NCI-H460 (cell line): ENCODE measurements around the gene CFAP77. TPM values are rescaled to one million over a fixed set of nuclear protein-coding genes. Genes with fewer than 3 reads are reported as not detected.
A peak's percentile ranks its signal among the peaks of the same experiment; 100 is the strongest.

ENCODE experiments used
- DNase-seq: peaks from one replicate; pipeline ENCODE4 v3.0.0-alpha.2; 2016; ENCODE audit warnings: low read depth; ENCODE audit errors: extremely low read depth
- total RNA-seq: library from RNA; depleted of rRNA; stranded (reverse); fragments of >200 nt; shearing (Covaris generic); gene quantifications from 2 replicates; pipeline ENCODE4 v1.2.3, GENCODE V29; 2014

Gene CFAP77
- total RNA-seq, 1 experiment from 2014 or later, result not detected

DNA sequence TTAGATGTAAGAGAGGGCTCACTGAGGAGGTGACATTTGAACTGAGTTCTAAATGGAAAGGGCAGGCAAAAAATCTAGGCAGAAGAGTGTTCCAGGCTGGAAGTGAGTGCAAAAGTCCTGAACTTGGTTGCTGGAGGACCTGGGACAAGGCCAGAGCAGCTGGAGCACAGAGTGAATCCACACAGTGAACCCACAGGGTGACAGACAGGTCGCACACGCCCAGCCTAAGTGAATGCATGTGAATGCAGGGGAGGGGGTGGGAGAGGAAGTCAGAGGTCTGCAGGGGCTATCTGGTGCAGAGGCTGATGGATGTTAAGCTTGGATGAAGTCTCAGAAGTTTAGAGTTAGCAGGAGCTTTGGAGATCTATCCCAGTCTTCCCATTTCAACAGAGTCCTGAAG lies 2.8 kb upstream of the CFAP77 start:
- DNase-seq, result no peak

GRCh38 chr9:132408521-132408920 lies 1.5 kb upstream of the CFAP77 start:
- no peak for DNase-seq

GRCh38 chr9:132410642-132411041 lies 631 bp downstream of the CFAP77 start:
- no peak for DNase-seq

GRCh38 chr9:132411091-132411508 lies 1.1 kb downstream of the CFAP77 start:
- DNase-seq, result peak; percentile 32

GRCh38 chr9:132412089-132412488 lies 2.1 kb downstream of the CFAP77 start:
- DNase-seq, result no peak

GRCh38 chr9:132413926-132414325 lies 3.9 kb downstream of the CFAP77 start:
- DNase-seq, result no peak

DNA sequence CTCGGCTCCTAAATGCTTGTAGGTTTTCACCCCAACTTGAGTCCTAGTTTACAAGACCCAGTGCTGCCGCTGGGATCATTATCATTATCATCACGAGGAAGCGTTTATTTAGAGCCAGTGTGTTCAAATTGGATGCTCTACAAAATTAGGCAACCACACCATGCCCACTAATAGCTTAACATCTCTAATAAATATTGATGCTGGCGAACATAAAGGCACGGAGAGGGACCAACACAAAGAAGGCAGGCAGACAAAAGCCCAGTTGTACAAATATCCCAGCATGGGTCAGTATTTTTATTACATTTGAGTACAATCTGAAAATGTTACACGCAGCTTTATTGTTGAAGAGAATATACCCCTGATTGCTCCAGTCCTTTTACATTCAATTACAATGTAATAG lies 4.7 kb downstream of the CFAP77 start:
- no peak for DNase-seq

DNA sequence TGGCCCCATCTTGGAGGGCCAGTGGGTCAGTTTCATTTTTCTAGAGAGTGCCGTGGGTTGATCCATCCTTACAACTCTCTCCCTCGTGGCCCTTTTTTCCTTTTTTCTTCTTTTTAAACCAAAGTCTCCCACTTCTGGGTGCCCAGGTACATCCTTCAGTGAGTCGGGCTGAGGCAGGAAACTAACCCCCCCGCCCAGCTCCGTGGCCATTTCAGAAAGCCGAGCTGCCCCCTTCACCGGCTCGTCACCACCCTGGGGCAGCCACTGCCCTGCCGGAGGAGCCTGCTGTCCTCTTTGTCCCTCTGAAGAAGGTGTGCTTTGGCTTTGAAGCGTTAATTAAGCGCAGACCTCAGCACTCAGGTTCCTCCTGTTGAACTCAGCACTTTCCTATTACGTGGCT lies 5.2 kb downstream of the CFAP77 start:
- no peak for DNase-seq

- DNase-seq, result no peak
These were observed 8.8 kb downstream of the CFAP77 start for GRCh38 chr9:132418726-132419363.

- no peak for DNase-seq
These were observed 12.6 kb downstream of the CFAP77 start for GRCh38 chr9:132422574-132422973.

DNA sequence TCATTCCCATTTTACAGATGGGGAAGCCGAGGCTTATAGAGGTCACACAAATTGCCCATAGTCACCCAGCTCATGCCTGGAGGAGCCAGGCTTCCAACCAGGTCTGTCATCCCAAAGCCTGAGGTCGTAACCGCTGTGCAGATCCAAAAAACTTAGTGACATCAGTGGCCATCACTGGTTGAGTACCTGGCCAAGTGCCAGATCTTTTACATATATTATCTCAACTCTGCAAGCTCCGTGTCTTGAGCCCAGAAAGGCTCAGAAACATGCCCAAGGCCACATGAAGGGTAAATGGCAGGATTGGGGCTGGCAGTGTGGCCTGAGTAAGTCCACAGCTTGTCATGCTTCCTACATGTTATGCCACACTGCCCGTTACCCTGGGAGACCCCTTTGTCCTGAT lies 13.5 kb downstream of the CFAP77 start:
- no peak for DNase-seq

DNA sequence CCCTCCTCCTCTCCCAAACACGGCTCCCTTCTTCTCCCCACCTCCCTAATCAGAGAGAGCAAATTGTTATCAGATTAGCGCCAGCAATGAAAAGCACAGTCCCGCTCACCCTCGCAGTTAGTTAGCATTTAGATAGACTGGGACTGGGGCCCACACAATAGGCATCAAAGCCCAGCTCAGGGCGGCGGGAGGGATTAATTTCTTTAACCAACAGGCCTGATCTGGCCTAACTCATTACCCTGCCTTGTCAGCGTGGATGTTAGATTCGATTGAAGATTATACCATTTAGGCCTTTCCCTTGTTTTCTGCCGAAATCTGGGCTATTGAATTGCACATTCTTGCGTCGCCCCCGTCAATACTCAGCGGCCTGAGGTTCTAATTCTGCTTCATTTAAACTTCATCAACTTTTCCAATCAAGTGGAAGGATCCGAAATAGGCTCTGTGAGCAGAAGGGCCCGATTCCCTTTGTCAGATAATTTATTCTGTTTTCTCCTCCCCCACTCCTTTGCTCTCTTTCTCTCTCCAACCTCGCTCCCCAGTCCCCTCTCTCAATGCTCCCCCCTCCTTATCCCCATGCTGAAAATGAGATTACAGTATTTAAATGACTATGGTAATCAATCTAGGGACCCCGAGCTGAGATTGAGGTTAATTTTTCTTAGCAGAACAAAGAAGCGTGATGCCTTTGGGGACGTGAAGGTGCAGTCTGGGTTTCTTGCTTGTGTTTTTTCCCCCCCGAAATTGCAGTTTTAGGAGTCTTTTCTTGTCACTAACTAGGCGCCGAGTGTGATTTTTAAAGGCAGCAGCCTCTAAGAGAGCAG lies 15.1 kb downstream of the CFAP77 start:
- no peak for DNase-seq

GRCh38 chr9:132425675-132426062 lies 15.7 kb downstream of the CFAP77 start:
- DNase-seq, result no peak

- DNase-seq, result no peak
These were observed 16.8 kb downstream of the CFAP77 start for GRCh38 chr9:132426639-132427414.

GRCh38 chr9:132430998-132431397 lies 21.0 kb downstream of the CFAP77 start:
- DNase-seq, result no peak

DNA sequence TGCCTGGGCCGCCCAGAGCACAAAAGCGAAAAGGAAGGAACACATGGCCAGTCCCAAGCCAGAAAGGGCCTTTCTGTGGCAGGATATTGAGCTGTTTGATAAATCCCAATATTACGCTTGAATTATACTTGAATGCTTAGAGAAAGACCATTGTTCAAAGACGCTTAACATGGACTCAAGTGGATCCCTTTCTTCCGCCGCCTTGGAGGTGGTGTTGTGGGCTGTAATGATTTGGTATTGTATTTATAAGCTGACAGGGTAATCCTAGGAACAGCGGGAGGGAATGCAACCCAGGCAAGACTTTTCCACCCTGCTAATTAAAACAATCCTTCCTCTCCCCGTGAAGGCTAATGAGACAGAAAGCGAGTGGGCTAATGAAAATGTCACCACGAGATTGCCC lies 24.9 kb downstream of the CFAP77 start:
- DNase-seq, result no peak

GRCh38 chr9:132439153-132439552 lies 29.1 kb downstream of the CFAP77 start:
- no peak for DNase-seq

DNA sequence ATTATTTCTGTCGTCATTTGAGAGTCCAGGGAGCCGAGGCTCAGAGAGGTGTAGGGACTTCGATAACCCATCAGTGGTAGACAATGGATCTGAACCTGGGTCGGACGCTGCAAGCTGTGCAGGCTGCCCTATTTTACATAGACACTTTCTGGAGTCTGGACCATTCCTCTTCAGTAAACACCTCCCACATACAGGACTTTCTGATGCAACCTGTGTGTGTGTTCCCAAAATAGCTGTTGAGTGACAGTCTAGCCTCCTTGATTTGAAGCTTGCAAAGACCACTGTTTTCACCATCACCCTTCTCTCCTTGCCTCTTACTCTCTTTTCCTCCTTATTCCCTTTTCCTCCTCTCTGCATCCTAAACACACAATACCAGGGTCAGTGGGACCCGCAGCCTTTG lies 30.7 kb downstream of the CFAP77 start:
- DNase-seq, result no peak

DNA sequence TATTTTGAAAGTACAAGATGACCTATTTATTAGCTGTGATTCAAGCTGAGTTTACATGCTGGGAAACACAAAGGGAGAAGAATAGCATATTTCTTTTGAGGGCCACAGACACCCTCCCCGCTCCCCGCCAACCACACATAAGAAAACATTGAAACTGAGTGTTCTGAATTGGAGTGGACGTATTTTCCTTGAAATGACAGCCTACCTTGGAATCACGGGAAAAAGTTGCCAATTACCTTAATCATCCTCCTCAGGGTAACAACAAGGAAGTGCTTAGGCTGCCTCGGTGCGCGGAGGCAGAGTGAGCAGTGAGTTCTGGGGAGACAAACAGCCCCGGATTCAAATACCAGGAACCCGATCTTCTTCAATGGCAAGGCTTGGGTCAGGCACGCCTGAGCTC lies 31.4 kb downstream of the CFAP77 start:
- no peak for DNase-seq

- no peak for DNase-seq
These were observed 34.1 kb downstream of the CFAP77 start for GRCh38 chr9:132443951-132444607.

DNA sequence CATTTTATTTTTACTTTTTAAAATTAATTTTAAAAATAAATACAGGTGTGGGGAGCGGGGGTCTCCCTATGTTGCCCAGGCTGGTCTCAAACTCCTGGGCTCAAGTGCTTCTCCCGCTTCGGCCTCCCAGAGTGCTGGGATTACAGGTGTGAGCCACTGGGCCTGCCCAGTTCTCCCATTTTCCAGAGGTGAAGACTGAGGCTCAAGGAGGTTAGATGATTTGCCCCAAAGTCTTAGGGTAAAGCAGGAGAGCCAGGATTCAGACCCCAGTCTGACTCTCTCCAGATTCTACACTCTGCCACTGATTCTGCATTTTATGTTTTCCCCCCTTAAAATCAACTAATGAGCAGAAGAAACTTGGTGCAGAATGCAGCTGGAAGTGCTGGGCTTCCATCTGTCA lies 36.9 kb downstream of the CFAP77 start:
- no peak for DNase-seq
